GM19193 (cell line): Measurements from ENCODE around the gene SPINK5.

Experiments used
- POLR2A ChIP-seq: IDR thresholded peaks from 4 replicates; pipeline ENCODE4 v1.6.1; 2011; ENCODE audit not compliant: insufficient read depth, insufficient read length; ENCODE audit errors: extremely low read depth

The SPINK5 gene

GRCh38 chr5:148141645-148142044 is 77.9 kb downstream of the SPINK5 start:
- TF ChIP-seq POLR2A = no peak

- no peak for TF ChIP-seq POLR2A
Measured at GRCh38 chr5:148145916-148146315, 82.1 kb downstream of the SPINK5 start.

GRCh38 chr5:148146487-148146886 is 82.7 kb downstream of the SPINK5 start:
- TF ChIP-seq POLR2A = no peak

- no peak for TF ChIP-seq POLR2A
Measured at GRCh38 chr5:148147415-148147814, 83.6 kb downstream of the SPINK5 start.

- no peak for TF ChIP-seq POLR2A
Measured at GRCh38 chr5:148151872-148152271, 88.1 kb downstream of the SPINK5 start.

DNA sequence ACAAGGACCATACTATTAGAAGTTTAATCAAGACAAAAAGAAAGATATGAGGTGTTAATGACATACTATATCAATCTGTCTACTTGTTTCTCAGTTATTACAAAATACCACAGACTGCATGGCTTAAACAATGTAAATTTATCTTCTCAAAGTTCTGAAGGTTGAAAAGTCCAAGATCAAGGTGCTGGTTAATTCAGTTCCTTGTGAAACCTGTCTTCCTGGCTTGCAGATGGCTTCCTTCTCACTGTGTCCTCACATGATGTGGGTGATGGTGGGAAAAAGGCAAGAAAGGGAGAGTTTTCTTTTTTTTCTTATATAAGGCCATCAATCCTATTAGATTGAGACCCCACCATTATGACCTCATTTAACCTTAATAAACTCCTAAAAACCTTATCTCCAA is 89.0 kb downstream of the SPINK5 start:
- no peak for TF ChIP-seq POLR2A

GRCh38 chr5:148156609-148157008 is 92.8 kb downstream of the SPINK5 start:
- TF ChIP-seq POLR2A = no peak

GRCh38 chr5:148162038-148162437 is 98.3 kb downstream of the SPINK5 start:
- TF ChIP-seq POLR2A = no peak

GRCh38 chr5:148163345-148163744 is 99.6 kb downstream of the SPINK5 start:
- TF ChIP-seq POLR2A = no peak

DNA sequence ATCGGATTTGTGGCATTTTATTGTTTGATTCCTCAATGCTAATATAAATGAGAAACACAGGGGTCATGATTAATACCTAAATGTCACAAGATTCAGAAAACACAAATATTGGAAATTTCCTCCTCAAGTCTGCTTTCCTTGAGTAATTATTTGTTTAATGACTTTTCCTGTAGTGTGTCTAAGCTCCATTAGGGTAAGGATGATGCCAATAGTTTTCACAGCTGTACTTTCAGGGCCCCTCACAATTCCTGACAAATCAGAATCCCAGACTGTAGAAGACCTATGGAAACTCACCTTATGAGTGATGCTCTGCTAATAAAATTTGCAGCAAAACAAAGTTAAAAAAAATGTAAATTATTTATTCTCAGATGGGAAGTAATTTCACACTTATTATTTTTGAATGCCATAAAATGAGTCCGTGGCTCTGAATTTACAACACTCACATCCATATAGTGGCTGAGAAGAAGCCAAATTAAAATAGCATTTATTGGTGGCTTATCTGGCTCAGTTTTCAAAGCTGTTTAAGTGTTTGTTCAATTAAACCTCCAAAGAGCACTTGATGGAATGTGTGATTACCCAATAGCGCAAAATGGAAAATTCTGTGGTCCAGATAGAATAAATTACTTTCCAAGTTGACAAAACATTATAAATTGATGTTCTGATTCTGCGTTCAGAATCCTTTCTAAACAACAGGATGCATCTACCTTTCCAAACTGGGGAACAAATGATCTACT is 102.9 kb downstream of the SPINK5 start:
- TF ChIP-seq POLR2A = no peak

DNA sequence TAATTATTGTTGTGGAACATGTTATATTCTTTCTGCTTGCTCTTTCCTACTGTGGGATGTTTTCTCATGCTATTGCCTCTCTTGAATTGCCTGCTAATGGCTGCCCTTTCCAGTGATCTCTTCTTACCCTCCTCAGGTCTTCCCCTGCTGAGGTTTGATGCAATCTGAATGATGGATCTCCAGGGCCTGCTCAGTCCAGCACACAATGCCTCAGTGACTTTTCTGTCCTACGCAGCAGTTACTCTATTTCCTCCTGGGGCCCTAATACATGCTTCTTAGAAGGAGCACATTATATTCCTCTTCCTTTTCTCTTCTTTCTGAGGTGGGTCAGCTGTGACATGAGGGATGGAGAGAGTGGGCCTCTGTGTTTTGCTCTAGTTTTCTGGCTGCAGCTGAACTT is 104.5 kb downstream of the SPINK5 start, which contains the start of gene SPINK14:
Gene SPINK14 (plus strand): TSS at position 301 of the 400 bp plus-strand sequence. CDS start 1,187 bp downstream, outside the sequence.
- TF ChIP-seq POLR2A = no peak

GRCh38 chr5:148172377-148172776 is 108.6 kb downstream of the SPINK5 start:
- no peak for TF ChIP-seq POLR2A

GRCh38 chr5:148176480-148176879 is 112.7 kb downstream of the SPINK5 start:
- TF ChIP-seq POLR2A = no peak

GRCh38 chr5:148177207-148177606 is 113.4 kb downstream of the SPINK5 start:
- TF ChIP-seq POLR2A = no peak

GRCh38 chr5:148179234-148179824 is 115.5 kb downstream of the SPINK5 start:
- no peak for TF ChIP-seq POLR2A
